Prostate gland (tissue), 2 donors: ENCODE results near the gene PITPNC1. TPM values are rescaled to one million over a fixed set of nuclear protein-coding genes. Genes with fewer than 3 reads are reported as not detected.
A peak's percentile ranks its signal among the peaks of the same experiment; 100 is the strongest.

Experiments
- DNase-seq: peaks from one replicate; pipeline ENCODE4 v3.0.0-alpha.2; 2019; ENCODE audit warnings: low spot score
- H3K27ac ChIP-seq, 2 donors: fragments of 200-600 bp; sonication (generic); 2 replicates each; pipeline ENCODE4 v1.5.1; 2017 to 2019
- H3K27me3 ChIP-seq: fragments of 200-600 bp; sonication (generic); replicated peaks from 2 replicates; pipeline ENCODE4 v1.5.1; 2019; ENCODE audit not compliant: insufficient read depth
- H3K36me3 ChIP-seq, 2 donors: fragments of 200-600 bp; sonication (generic); 1 replicate in 1 of 2; 2 replicates in 1 of 2; pipeline versions ENCODE4 v1.5.1 to v1.8.1; 2017 to 2019
- H3K4me1 ChIP-seq: fragments of 200-600 bp; sonication (generic); replicated peaks from 2 replicates; pipeline ENCODE4 v1.5.1; 2019
- H3K4me3 ChIP-seq, 2 donors: fragments of 200-600 bp; sonication (generic); 2 replicates each; pipeline ENCODE4 v1.5.1; 2017 to 2019
- H3K9me3 ChIP-seq: fragments of 200-600 bp; sonication (generic); 2 replicates; pipeline ENCODE4 v1.5.1; 2017
- POLR2A ChIP-seq: fragments of 450-650 bp; IDR thresholded peaks from one replicate; pipeline ENCODE4 v1.6.1; 2016; ENCODE audit warnings: antibody characterized with exemption, mild to moderate bottlenecking
- POLR2AphosphoS5 ChIP-seq: sonication (generic); formaldehyde crosslinking; IDR thresholded peaks from one replicate; pipeline ENCODE4 v1.6.1; 2017; ENCODE audit warnings: antibody characterized with exemption
- WGBS: methylation state at CpG from one replicate; pipeline ENCODE4 v1.1.5; 2018; 5-methylcytosine and 5-hydroxymethylcytosine counted together
- intact Hi-C: fragments of 100-400 bp; cut with DNase I; formaldehyde crosslinking; loops from one replicate; pipeline ENCODE4 v1.14.2; 2022
- total RNA-seq, 2 donors: library from RNA; depleted of rRNA; stranded (reverse); fragments of >200 nt; gene quantifications; one replicate each; pipeline ENCODE4 v1.1.0, GENCODE V29; 2016
- TF ChIP-seq, protein P1 (sequence below), 4 experiments: fragments of 200-600 bp in 2 of 4; fragments of 450-650 bp in 2 of 4; sonication (generic) in 2 of 4; IDR thresholded peaks; 1 replicate in 3 of 4; 2 replicates in 1 of 4; pipeline ENCODE4 v1.5.1; 2016 to 2019; ENCODE audit warnings: antibody characterized with exemption in 4 of 4, mild to moderate bottlenecking in 2 of 4, moderate library complexity in 2 of 4

The PITPNC1 gene
- total RNA-seq, 2 donors from 2014 or later: 10.1 to 12.9 TPM

DNA sequence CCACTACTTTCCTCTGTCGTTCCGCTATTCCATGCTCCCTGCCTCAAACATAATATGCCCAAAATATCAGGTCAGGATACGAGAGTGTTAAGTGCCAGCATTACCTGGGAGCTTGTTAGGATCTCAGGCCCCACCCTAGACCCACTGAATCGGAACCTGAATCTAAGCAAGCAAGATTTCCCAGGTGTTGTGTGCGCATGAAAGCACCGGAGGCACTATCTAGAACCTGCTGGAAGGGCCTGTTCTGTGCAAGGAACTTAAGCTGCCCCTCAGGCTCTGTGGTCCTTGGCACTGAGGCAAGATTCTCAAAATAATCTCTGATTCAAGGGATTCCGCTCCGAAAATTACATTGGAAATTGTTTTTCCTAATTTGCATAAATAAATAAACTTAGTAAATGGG is 233.0 kb downstream of the PITPNC1 start:
- Histone ChIP-seq H3K9me3 (no peaks in the 10 kb centered on the region), H3K4me3 (no peak overlapping the region), H3K36me3 (no peaks in the 10 kb centered on the region), H3K27me3 (no peaks in the 10 kb centered on the region), H3K4me1 (no peaks in the 10 kb centered on the region), H3K27ac (no peak overlapping the region)
- 94% methylated on average over 8 of the region's 8 CpGs for WGBS
- intact Hi-C loops: no loop called here
- DNase-seq: no peak
- TF ChIP-seq POLR2A (no peak), POLR2AphosphoS5 (no peak)
- TF ChIP-seq, protein P1, sequence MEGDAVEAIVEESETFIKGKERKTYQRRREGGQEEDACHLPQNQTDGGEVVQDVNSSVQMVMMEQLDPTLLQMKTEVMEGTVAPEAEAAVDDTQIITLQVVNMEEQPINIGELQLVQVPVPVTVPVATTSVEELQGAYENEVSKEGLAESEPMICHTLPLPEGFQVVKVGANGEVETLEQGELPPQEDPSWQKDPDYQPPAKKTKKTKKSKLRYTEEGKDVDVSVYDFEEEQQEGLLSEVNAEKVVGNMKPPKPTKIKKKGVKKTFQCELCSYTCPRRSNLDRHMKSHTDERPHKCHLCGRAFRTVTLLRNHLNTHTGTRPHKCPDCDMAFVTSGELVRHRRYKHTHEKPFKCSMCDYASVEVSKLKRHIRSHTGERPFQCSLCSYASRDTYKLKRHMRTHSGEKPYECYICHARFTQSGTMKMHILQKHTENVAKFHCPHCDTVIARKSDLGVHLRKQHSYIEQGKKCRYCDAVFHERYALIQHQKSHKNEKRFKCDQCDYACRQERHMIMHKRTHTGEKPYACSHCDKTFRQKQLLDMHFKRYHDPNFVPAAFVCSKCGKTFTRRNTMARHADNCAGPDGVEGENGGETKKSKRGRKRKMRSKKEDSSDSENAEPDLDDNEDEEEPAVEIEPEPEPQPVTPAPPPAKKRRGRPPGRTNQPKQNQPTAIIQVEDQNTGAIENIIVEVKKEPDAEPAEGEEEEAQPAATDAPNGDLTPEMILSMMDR (IDR thresholded peaks at IDR 0.05): no peak

DNA sequence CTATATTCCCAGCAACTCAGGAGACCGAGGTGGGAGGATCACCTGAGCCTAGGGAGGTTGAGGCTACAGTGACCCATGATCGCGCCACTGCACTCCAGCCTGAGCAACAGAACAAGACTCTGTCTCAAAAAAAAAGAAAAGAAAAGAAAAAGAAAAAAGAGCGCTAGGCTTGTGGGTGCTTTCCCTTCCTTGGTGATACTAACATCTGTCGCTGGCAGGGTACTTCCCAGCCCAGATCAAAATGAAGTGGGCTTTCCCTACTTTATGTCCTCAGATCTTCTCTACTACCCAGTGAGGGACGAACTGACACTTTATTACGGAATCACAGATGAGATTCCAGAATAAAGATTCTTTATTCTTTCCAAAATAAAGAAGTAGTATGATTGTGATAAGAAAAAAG is 236.9 kb downstream of the PITPNC1 start:
- TF ChIP-seq POLR2A: no peak
- no peak for TF ChIP-seq POLR2AphosphoS5
- TF ChIP-seq, protein P1 (IDR thresholded peaks at IDR 0.05): no peak
- no peak for DNase-seq
- H3K9me3 ChIP-seq: no peaks in the 10 kb centered on the region
- peak overlapping the region in 1 of 2 donors; percentile 68 for H3K27ac ChIP-seq
- no peaks in the 10 kb centered on the region for H3K4me1 ChIP-seq
- H3K36me3 ChIP-seq: no peaks in the 10 kb centered on the region
- H3K4me3 ChIP-seq: no peak overlapping the region
- intact Hi-C loops: no loop called here
- H3K27me3 ChIP-seq: no peaks in the 10 kb centered on the region
- WGBS: 95% methylated on average over 7 of the region's 7 CpGs

DNA sequence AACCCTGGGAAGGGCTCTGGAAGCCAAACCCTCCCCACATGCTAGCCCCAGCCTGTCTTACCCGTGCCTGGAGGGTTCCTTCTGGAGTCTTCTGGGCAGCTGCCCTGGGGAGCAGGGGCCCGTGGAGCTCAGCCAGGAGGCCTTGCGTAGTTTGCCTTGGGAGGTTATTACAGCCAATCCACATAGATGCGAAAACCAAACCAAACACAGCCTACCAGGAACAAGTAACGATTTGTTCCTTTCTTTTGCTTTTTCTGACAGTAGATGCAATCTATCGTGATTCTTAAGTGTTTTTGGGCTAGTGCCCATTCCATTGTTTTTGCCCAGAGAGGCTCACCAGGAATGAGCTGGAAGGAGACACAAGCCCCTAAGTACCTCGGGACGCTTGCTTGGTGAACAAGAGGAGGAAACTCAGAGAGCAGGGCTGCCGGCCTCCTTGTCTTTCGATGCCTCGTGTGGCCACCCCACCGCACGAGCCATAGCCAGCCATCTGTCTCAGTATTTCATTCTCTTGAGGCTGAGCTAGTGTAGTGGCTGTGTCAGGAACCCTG is 238.0 kb downstream of the PITPNC1 start:
- Histone ChIP-seq H3K27me3 (no peaks in the 10 kb centered on the region), H3K9me3 (no peaks in the 10 kb centered on the region), H3K4me3 (no peak overlapping the region), H3K27ac (peak overlapping the region; percentile 44 to 68), H3K4me1 (no peaks in the 10 kb centered on the region), H3K36me3 (no peaks in the 10 kb centered on the region)
- intact Hi-C loops: no loop called here
- peak; percentile 58 for DNase-seq
- WGBS: 29% methylated on average over 13 of the region's 13 CpGs
- TF ChIP-seq, protein P1 (IDR thresholded peaks at IDR 0.05): no peak
- no peak for TF ChIP-seq POLR2A
- no peak for TF ChIP-seq POLR2AphosphoS5

DNA sequence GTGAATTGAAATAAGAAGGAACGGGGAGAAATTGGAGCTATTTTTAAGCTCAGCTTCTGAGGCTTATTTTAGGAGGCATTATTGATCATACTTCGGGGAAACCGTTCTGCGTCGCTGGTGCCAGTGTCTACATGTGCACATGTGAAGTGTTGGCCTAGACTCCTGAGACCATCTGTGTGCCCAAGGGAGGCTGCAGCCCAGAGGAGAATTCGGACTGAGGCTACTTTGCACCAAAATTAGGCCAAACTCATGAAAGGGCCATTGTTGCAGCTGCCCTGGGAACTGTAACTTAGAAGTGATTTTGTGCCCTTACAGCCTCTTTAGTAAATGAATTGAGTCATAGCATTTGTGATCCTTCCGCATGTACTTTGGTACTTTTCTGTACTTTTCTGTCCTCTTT is 238.7 kb downstream of the PITPNC1 start:
- Histone ChIP-seq H3K27me3 (no peaks in the 10 kb centered on the region), H3K9me3 (no peaks in the 10 kb centered on the region), H3K4me1 (no peaks in the 10 kb centered on the region), H3K4me3 (no peak overlapping the region), H3K36me3 (no peaks in the 10 kb centered on the region), H3K27ac (peak overlapping the region in 1 of 2 donors; percentile 68)
- TF ChIP-seq POLR2A (no peak), POLR2AphosphoS5 (no peak)
- TF ChIP-seq, protein P1 (IDR thresholded peaks at IDR 0.05): no peak
- no peak for DNase-seq
- WGBS: 79% methylated on average over 7 of the region's 7 CpGs
- intact Hi-C loops: no loop called here

DNA sequence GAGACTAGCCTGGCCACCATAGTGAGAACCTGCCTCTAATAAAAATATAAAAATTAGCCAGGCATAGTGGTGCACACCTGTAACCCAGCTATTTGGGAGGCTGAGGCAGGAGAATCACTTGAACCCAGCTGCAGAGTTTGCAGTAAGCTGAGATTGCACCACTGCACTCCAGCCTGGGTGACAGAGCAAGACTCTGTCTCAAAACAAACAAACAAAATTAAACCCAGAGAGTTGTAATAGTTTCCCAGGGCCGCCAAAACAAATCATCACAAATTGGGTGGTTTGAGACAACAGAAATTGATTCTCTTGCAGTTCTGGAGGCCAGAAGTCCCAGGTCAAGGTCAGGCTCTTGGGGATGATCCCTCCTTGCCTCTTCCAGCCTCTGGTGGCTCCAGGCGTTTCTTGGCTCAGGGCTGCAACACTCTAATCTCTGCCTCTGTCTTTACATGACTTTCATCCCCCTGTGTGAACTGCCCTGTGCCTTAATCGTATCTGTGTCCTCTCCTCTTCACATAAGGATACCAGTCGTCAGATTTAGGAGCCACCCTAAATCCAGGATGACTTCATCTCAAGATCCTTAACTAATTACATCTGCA is 240.3 kb downstream of the PITPNC1 start:
- H3K27me3 ChIP-seq: no peaks in the 10 kb centered on the region
- intact Hi-C loops: no loop called here
- DNase-seq: no peak
- H3K4me1 ChIP-seq: no peaks in the 10 kb centered on the region
- H3K4me3 ChIP-seq: no peak overlapping the region
- no peaks in the 10 kb centered on the region for H3K9me3 ChIP-seq
- H3K36me3 ChIP-seq: no peaks in the 10 kb centered on the region
- no peak overlapping the region for H3K27ac ChIP-seq
- TF ChIP-seq, protein P1 (IDR thresholded peaks at IDR 0.05): no peak
- TF ChIP-seq POLR2A: no peak
- TF ChIP-seq POLR2AphosphoS5: no peak
- WGBS: 80% methylated on average over 4 of the region's 4 CpGs
